NCI-H82 (cell line): ENCODE results near the gene GMEB2.
A peak's percentile ranks its signal among the peaks of the same experiment; 100 is the strongest.
"Not testable (repeated sequence)": the region's sequence is repeated elsewhere in the genome, so short reads cannot be mapped to it uniquely, and the experiment has no call there.

Experiments used
- DNase-seq: peaks from one replicate; lab custom pipeline; 2025; lab: John Stamatoyannopoulos, UW

The GMEB2 gene

DNA sequence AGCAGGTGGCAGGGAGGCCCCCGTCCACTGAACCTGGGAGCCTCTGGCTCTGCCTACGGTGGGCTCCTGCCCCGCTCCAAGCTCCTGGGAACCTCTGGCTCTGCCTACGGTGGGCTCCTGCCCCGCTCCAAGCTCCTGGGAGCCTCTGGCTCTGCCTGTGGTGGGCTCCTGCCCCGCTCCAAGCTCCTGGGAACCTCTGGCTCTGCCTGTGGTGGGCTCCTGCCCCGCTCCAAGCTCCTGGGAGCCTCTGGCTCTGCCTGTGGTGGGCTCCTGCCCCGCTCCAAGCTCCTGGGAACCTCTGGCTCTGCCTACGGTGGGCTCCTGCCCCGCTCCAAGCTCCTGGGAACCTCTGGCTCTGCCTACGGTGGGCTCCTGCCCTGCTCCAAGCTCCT, 55.8 kb downstream of the GMEB2 start:
- DNase-seq = not testable (repeated sequence)

- DNase-seq = no peak
Observed at GRCh38 chr20:63570281-63571086, 56.4 kb downstream of the GMEB2 start.

DNA sequence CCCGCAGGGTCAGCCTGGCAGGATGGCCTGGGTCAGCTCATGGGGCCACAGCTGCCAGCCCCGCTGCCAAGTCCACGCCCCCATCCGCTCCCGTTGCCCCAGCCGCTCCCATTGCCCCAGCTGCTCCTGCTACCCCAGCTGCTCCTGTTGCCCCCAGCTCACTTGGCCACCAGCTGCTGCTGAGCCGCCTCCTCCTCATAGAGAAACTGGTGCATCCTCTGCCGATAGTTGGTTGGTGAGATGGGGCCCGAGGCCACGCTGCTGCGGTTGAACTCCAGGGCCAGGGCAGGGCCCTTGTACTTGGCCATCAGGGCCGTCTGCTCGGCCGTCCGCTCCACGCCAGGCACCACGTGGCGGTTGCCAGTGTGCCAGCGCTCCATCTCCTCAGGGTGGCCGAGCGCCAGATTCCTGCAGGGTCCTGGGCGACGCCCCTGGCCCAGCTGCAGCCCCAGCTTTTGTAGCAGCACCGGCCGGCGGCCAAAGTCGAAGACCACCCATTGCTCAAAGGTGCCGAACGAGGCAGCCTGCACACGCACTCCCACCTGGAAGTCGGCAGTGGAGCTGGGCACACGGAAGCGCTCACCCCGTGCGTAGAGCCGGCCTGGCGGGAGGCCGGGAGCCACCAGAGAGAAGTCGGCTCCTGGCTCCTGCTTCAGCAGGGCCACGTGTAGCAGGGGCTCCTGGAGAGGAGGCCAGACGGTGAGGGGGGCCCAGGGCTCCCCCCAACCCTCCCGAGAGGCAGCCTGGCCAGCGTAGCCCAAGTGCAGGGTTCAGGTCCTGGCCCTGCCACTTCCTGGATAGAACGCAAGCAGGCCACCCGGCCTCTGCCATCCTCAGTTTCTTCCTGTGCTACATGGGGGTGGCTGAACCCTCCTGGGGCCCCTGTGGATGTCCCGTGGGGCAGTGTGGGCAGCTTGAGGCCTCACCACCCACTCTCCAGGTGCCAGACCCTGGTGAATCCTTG, 57.6 kb downstream of the GMEB2 start:
- DNase-seq = peak; percentile 37

DNA sequence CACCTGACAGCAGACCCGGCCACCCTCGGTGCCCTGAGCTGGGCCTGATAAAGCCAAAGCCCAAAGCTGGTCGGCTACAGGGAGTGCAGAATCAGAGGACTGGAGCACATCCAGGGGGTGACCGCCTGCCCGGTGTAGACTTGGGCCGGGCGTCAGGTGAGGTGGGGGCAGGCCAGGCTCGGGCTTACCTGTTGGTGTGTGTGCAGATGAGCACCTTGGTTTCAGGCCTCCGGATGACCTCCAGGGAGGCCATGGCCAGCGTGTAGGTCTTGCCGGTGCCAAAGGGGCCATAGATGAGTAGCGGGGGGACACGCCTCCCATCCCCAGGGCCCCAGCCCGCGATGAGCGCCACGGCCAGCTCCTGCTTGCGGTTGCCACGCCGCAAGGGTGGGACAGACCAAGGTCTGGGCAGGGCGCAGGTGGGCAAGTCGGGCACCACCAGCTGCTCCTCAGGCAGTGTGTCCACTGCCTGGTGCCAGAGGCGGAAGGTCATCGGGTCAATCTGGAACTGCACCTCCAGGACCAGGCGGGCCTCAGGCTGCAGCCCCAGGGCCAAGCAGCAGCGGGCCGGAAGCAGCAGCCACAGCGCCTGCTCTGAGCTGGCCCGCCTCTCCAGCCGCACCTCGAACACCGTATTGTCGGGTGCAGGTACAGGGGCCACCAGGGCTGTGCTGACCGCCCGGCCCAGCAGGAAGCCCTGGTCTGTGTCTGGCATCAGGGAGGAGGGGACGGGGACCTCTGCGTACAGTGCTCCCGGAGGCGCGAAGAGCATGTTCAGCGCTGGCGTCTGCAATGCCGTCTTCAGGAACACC, 58.5 kb downstream of the GMEB2 start:
- DNase-seq = no peak

- no peak for DNase-seq
Observed at GRCh38 chr20:63567386-63568169, 59.3 kb downstream of the GMEB2 start.

DNA sequence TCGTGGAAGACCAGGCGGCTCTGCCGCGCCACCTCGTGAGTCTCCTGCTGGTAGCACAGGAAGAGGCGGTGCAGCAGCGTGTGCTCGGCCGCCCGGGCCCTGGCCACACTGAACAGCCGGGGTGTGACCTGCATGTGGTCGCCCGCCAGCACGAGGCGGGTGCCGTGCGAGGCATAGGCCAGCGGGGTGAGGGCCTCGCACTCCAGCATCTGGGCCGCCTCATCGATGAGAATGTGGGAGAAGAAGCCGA, 59.8 kb downstream of the GMEB2 start:
- DNase-seq = peak; percentile 38

DNA sequence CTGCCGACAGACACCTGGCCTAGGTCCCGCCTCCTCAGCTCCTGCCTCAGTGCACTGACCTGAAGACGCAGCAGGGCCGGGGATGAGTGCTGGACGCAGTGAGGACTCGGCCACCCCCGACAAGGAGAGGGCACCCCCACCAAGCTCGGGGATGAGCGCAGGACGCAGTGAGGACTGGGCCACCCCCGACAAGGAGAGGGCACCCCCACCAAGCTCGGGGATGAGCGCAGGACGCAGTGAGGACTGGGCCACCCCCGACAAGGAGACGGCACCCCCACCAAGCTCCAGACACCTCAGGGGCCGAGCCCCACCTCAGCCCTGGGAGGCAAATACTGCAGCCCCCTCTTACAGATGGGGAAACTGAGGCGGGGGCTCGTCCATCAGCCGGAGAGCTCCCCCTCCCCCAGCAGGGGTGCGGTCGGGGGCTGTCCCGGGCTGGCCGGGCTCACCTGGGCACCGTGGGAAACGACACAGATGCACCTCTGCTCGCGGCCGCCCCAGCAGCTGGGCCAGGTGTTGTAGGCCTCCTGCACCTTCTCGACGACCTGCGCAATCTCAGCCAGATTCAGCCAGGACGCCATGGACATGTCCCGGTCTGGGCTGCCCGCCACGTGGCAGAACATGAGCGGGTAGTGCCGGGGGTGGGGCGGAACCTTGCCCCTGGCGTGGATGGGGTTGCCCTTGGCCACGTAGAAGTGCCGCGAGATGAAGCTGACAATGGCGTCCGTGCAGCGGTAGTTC, 60.3 kb downstream of the GMEB2 start:
- no peak for DNase-seq

DNA sequence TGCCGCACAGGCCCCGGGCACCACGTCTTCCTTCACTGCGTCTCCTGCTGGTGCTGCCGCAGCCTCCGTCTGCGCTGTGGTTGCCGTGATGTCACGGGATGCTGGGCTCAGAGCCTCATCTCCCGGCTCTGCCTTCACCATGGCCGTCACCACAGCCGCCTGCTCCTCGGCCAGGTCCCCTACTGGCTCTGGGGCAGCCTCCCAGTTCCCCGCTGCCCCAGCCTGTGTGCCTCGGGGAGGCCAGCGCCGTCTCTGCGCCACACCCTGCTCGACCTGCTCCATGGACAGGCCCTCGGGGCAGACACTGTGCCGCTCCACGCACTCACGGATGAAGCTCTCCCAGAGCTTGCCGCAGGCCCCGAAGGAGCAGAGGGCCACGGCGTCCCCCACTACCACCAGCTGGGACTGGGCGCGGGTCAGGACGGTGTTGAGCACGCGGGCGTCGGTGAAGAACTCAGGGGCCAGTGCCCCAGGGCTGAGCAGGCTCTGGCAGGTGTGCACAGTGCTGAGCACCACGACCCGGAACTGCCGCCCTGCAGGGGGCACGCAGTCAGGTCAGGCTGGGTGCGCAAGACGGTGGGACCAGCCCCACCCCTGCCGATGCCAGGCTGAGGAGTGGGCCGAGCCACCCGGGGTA, 61.1 kb downstream of the GMEB2 start:
- peak; percentile 28 for DNase-seq

DNA sequence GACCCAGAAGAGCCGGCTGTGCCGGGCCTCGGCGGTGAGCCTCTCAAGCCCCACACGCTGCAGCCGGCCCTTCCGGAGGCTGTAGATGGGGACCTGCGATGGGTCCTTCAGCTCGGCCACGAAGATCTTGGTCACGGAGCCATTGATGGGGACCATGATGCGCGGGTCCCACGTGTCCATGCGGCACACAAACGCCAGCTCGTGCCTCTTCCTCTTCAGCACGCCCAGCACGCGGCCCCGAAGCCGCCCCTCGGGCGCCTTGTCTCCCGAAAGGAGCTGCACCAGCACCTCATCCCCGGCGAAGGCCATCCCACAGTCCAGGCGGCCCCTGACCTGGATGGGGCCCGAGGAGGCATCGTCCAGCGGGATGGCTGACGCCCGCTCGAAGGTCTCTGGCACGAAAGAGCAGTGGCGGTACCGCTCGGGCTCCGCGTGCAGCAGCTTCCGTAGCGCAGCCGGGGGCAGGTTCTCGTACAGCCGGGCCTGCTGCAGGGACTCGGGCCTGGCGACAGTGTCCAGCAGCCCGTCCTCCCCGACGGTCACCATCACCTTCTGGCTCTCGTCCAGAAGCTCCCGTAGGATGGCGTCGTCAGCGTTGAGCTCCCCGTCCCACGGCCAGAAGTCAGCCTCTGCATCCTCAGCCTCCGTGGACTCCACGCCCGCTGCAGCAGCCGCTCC, 61.7 kb downstream of the GMEB2 start:
- DNase-seq = no peak

- no peak for DNase-seq
Observed at GRCh38 chr20:63564036-63564810, 62.7 kb downstream of the GMEB2 start.

GRCh38 chr20:63563225-63563935, 63.5 kb downstream of the GMEB2 start:
- DNase-seq = no peak

DNA sequence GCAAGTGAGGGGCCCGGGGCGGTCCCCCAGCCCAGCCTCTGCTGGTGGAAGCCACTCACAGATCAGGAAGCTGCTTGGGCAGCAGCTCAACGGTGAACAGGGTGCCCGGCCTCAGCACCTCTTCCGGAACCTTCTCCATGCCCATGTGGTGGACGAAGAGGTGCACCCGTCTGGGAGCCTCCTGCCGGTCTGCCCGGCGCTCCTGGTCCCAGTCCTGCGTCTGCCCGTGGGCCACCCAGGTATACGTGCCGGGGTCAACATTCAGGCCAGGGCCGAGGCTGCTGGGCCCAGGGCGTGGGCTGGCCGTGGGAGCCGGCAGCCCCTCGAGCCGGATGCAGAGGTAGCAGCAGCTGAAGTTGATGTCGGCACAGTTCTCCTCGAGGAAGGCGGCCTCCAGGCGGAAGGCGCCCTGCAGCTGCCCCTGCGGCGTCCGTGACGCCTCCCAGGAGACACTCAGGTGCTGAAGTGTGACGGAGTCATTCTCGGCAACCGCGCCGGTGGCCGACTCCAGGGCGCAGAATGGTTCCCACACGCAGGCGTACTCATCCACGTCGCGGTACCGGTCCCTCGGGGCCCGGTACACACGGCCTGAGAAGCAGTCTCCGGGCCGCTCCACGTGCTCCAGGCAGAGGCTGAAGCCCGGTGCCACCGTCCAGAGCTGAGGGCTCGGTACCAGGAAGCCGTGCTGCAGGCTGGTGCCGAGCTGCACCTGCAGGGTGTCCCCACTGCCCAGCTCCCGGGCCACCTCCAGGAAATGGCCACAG, 64.3 kb downstream of the GMEB2 start:
- DNase-seq = no peak

DNA sequence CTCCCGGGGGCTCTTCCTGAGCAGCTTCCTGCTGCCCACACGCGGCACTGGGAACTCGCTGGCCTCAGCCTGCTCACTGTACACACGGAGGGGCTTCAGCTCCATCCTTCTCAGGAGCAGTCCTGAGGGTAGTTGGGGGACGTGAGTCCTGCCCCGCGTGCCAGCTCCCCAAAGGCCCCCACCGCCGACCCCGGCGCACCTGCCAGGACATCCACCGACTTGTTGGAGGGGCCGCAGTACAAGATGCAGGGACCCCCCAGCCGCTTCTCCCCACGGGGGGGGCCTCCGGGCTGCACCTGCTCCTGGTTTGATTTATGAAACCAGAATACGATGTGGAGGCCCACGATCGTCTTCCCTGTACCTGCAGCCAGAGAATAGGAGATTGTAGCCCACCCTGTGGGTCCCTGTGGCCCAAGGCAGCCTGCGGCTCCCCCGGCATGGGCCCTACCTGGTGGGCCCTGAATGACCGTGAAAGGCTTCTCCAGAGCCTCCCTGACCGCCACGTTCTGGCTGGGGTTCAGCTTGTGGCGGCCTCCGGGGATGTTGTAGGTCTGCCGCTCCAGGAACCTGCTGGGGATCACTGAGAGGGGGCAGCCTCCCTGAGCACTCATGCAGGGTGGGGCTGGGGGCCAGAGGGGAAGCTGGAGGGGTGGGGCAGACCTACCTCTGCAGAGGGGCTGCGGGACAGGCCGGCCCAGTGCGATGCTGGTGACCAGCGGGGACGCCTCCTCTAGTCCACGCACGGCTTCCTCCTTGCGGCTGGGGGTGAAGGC, 65.1 kb downstream of the GMEB2 start:
- DNase-seq = no peak

GRCh38 chr20:63560856-63561609, 65.9 kb downstream of the GMEB2 start:
- DNase-seq = no peak

GRCh38 chr20:63560333-63560805, 66.5 kb downstream of the GMEB2 start:
- no peak for DNase-seq
